Measurements from ENCODE around the gene APOO. TPM values are rescaled to one million over a fixed set of nuclear protein-coding genes. Genes with fewer than 3 reads are reported as not detected.
A peak's percentile ranks its signal among the peaks of the same experiment; 100 is the strongest.

The APOO gene
- total RNA-seq, 4 donors from 2014 or later: 12.1 to 37.3 (median 30.8) TPM

- Histone ChIP-seq H3K27ac (peak overlapping the region; percentile 87 to 95 (median 92)), H3K4me3 (peak overlapping the region; percentile 49 to 70 (median 62)), H3K36me3 (no peaks in the 10 kb centered on the region), H3K27me3 (no peaks in the 10 kb centered on the region), H3K4me1 (peaks cover 3 to 8% of the 10 kb centered on the region in 2 donors), H3K9me3 (no peaks in the 10 kb centered on the region)
- DNase-seq: no peak
- intact Hi-C loops (cut with DNase I; ENCODE audit: low total_unique reads) (loop anchor here (2.0 to 10.0 kb wide), 5 partner anchors 146 to 786 kb away; partner anchors contain the start of genes ACOT9, EIF2S3, POLA1 and PRDX4), in situ Hi-C loops (cut with MboI; ENCODE audit: low sequenced_read_pairs in 4 of 4) (loop anchor here (10.0 to 25.0 kb wide), 5 partner anchors 104 to 221 kb away; partner anchors contain the start of genes SAT1 (in 3 of the 4) and EIF2S3 (in 1 of the 4))
- TF ChIP-seq, protein P1, sequence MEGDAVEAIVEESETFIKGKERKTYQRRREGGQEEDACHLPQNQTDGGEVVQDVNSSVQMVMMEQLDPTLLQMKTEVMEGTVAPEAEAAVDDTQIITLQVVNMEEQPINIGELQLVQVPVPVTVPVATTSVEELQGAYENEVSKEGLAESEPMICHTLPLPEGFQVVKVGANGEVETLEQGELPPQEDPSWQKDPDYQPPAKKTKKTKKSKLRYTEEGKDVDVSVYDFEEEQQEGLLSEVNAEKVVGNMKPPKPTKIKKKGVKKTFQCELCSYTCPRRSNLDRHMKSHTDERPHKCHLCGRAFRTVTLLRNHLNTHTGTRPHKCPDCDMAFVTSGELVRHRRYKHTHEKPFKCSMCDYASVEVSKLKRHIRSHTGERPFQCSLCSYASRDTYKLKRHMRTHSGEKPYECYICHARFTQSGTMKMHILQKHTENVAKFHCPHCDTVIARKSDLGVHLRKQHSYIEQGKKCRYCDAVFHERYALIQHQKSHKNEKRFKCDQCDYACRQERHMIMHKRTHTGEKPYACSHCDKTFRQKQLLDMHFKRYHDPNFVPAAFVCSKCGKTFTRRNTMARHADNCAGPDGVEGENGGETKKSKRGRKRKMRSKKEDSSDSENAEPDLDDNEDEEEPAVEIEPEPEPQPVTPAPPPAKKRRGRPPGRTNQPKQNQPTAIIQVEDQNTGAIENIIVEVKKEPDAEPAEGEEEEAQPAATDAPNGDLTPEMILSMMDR (IDR thresholded peaks at IDR 0.05 in 4 of 5, conservative IDR thresholded peaks at IDR 0.05 in 1 of 5): no peak
- no peak for TF ChIP-seq POLR2A (IDR thresholded peaks at IDR 0.05)
- no peak for ATAC-seq
Observed at GRCh38 chrX:23908219-23909004, 674 bp upstream of the APOO start.

GRCh38 chrX:23907111-23907497, 634 bp downstream of the APOO start:
- peak overlapping the region; percentile 49 to 76 (median 68) for H3K4me3 ChIP-seq
- H3K36me3 ChIP-seq: no peaks in the 10 kb centered on the region
- ATAC-seq (peak; percentile 21 to 37), DNase-seq (peak in 1 of 2 donors; percentile 13)
- H3K4me1 ChIP-seq: peaks cover 5 to 8% of the 10 kb centered on the region in 2 donors
- TF ChIP-seq, protein P1 (IDR thresholded peaks at IDR 0.05 in 4 of 5, conservative IDR thresholded peaks at IDR 0.05 in 1 of 5): no peak
- no peak for TF ChIP-seq POLR2A (IDR thresholded peaks at IDR 0.05)
- in situ Hi-C loops (cut with MboI; ENCODE audit: low sequenced_read_pairs in 4 of 4): loop anchor here (10.0 to 25.0 kb wide), 5 partner anchors 105 to 220 kb away; partner anchors contain the start of genes SAT1 (in 3 of the 4) and EIF2S3 (in 1 of the 4)
- intact Hi-C loops (cut with DNase I; ENCODE audit: low total_unique reads): loop anchor here (1.0 to 10.0 kb wide), 4 partner anchors 118 to 788 kb away; partner anchors contain the start of genes POLA1 and PRDX4
- H3K27me3 ChIP-seq: no peaks in the 10 kb centered on the region
- no peaks in the 10 kb centered on the region for H3K9me3 ChIP-seq
- peak overlapping the region; percentile 87 to 95 (median 92) for H3K27ac ChIP-seq

DNA sequence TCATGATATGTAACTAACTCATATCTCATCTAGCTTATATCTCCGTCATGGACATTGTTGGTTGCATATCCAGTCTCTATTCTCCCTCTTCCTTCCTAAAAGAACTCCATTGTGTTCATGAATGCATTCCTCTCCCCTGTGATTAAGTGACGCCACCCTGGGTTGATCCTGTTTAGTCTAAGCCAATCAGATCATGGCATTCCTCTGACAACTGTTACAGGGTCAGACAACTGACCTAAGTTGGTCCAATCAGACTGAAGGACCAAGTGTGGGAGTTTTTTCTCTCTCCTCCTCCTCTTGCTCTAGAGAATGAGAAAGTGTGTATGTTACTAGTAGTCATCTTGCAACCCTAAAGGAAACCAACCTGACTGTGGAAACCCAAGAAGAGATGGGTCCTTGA, 3.6 kb downstream of the APOO start:
- intact Hi-C loops (cut with DNase I; ENCODE audit: low total_unique reads): loop anchor here (10.0 kb wide), 2 partner anchors 239 to 791 kb away; partner anchors contain the start of genes POLA1 and PRDX4
- no peaks in the 10 kb centered on the region for H3K9me3 ChIP-seq
- in situ Hi-C loops (cut with MboI; ENCODE audit: low sequenced_read_pairs in 4 of 4): loop anchor here (5.0 to 25.0 kb wide), 7 partner anchors 108 to 217 kb away; partner anchors contain the start of genes SAT1 (in 4 of the 4) and EIF2S3 (in 1 of the 4)
- H3K4me3 ChIP-seq: no peak overlapping the region
- DNase-seq (no peak), ATAC-seq (no peak)
- H3K4me1 ChIP-seq: peaks cover 15 to 28% of the 10 kb centered on the region in 2 donors
- no peaks in the 10 kb centered on the region for H3K36me3 ChIP-seq
- TF ChIP-seq, protein P1 (IDR thresholded peaks at IDR 0.05 in 4 of 5, conservative IDR thresholded peaks at IDR 0.05 in 1 of 5): no peak
- no peak for TF ChIP-seq POLR2A (IDR thresholded peaks at IDR 0.05)
- H3K27me3 ChIP-seq: no peaks in the 10 kb centered on the region
- peak overlapping the region in 1 of 4 donors; percentile 22 for H3K27ac ChIP-seq

GRCh38 chrX:23902419-23902818, 5.3 kb downstream of the APOO start:
- no peak for TF ChIP-seq POLR2A (IDR thresholded peaks at IDR 0.05)
- TF ChIP-seq, protein P1 (IDR thresholded peaks at IDR 0.05 in 4 of 5, conservative IDR thresholded peaks at IDR 0.05 in 1 of 5): peak; percentile 31 to 55 (median 37)
- DNase-seq (no peak), ATAC-seq (peak; percentile 55 to 74)
- intact Hi-C loops (cut with DNase I; ENCODE audit: low total_unique reads): loop anchor here (1.0 to 10.0 kb wide), 4 partner anchors 120 to 792 kb away; partner anchors contain the start of genes POLA1 and PRDX4
- no peak overlapping the region for H3K4me3 ChIP-seq
- H3K4me1 ChIP-seq: peaks cover 21 to 28% of the 10 kb centered on the region in 2 donors
- H3K27ac ChIP-seq: peak overlapping the region in 3 of 4 donors; percentile 50 to 75 (median 70)
- no peaks in the 10 kb centered on the region for H3K36me3 ChIP-seq
- in situ Hi-C loops (cut with MboI; ENCODE audit: low sequenced_read_pairs in 4 of 4): loop anchor here (5.0 to 25.0 kb wide), 7 partner anchors 110 to 215 kb away; partner anchors contain the start of genes SAT1 (in 4 of the 4) and EIF2S3 (in 1 of the 4)
- no peaks in the 10 kb centered on the region for H3K27me3 ChIP-seq
- no peaks in the 10 kb centered on the region for H3K9me3 ChIP-seq

Measured in gastrocnemius medialis (tissue), 4 donors.